Posterior vena cava (tissue), 2 donors: Measurements from ENCODE around the gene PEPD. TPM values are rescaled to one million over a fixed set of nuclear protein-coding genes. Genes with fewer than 3 reads are reported as not detected.

Experiments
- DNase-seq: peaks from one replicate; pipeline ENCODE4 v3.0.0-alpha.2; 2020; ENCODE audit warnings: low spot score
- intact Hi-C, 2 donors: fragments of 100-400 bp; cut with DNase I; formaldehyde crosslinking; loops; one replicate each; pipeline versions ENCODE4 v1.14.1 to v1.14.2; 2022 to 2023
- total RNA-seq, 2 donors: library from RNA; stranded (reverse); fragmentation: NEBNext Ultra II Directional; extraction: Animal tissue kit (Norgen Biotek cat#: 25700); gene quantifications; one replicate each; pipeline ENCODE4 v1.2.1, GENCODE V29; 2021
- donor health status: DM: yes; HTN: yes; CAD: no.
- donor health status: DM: yes; HTN: yes; CAD: no.

PEPD gene
- total RNA-seq, 2 donors from 2014 or later: 63.5 to 70.6 TPM

GRCh38 chr19:33517922-33518321 lies 3.7 kb downstream of the PEPD start:
- DNase-seq: no peak
- intact Hi-C loops: loop anchor here in 1 of 2 donors (5.0 kb wide), 1 partner anchor 1739 kb away; no protein-coding TSS in a partner anchor

DNA sequence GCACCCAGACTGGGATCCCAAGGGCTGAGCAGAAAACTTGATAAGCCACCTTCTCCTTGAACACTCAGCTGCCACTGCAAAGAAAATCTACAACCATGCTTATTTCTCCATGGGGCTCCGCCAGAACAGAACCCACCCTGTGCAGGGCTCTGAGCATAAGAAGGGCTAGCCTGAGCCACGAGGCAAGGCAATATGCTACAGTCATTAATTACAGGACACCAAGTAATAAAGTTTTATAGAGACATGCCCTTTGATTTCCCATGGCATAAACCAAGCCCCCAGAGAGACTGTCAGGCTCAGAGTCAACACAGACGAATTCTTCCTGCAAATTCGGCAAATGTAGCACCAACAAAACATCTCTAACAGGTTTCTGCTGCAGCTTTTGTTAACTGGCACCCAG lies 5.7 kb downstream of the PEPD start:
- DNase-seq: no peak
- intact Hi-C loops: loop anchor here in 1 of 2 donors (5.0 kb wide), 1 partner anchor 1741 kb away; no protein-coding TSS in a partner anchor

DNA sequence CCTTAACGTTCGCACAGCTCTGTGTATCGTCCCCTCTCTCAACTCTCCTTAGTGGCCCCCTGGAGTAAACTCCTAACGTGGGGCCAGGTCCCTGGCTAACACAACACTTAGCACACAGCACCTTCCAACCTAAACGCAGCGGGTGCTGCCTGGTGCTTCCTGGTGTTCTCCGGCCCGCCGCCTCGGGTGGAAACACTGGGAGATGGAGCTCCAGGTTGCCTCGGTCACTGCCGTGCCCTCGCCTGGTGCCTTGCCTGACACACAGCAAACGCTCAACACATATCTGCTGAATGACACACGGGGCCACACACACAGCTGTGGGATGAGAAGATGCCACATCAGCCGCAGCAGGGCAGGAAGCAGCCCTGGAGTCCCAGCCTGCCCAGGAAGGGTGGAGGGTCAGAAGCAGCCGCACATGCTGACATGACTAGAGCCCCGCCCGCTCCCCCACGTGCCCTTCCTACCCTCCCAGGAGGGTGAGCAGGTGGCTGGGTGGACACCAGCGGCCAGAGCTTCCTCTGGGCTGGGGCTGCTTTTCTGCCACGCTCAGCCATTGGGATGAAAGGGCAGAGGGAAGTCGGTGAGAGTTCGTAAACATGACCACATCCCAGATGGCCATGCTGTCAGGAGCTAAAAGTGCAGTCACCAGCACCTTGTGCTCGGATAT lies 6.6 kb downstream of the PEPD start:
- intact Hi-C loops: loop anchor here in 1 of 2 donors (5.0 kb wide), 1 partner anchor 1742 kb away; no protein-coding TSS in a partner anchor
- DNase-seq: peak; percentile 86

- no peak for DNase-seq
- intact Hi-C loops: no loop called here
These were observed 8.2 kb downstream of the PEPD start for GRCh38 chr19:33513424-33513823.

- no peak for DNase-seq
- intact Hi-C loops: no loop called here
These were observed 8.9 kb downstream of the PEPD start for GRCh38 chr19:33512580-33513137.

- DNase-seq: no peak
- intact Hi-C loops: no loop called here
These were observed 9.6 kb downstream of the PEPD start for GRCh38 chr19:33512021-33512420.

DNA sequence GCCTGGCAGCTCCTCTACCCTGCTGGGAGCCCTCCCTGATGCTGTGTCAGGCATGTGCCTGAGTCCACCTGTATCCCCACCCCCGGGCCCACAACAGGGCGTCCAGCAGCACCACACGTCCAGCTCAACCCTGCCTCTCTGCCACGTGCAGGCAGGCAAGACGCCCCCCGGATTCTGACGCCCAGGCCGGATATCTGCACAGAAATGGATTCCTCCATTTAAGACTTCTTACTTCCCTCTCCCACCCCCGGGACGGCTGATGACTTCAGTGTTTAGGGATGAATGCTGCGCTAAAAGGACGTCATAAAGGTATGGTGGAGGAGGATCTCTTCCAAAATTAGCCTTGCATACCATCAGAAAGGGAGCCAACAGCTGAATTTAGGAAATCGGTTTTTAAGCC lies 10.2 kb downstream of the PEPD start:
- intact Hi-C loops: no loop called here
- DNase-seq: no peak

- intact Hi-C loops: no loop called here
- no peak for DNase-seq
These were observed 11.0 kb downstream of the PEPD start for GRCh38 chr19:33510462-33511194.

DNA sequence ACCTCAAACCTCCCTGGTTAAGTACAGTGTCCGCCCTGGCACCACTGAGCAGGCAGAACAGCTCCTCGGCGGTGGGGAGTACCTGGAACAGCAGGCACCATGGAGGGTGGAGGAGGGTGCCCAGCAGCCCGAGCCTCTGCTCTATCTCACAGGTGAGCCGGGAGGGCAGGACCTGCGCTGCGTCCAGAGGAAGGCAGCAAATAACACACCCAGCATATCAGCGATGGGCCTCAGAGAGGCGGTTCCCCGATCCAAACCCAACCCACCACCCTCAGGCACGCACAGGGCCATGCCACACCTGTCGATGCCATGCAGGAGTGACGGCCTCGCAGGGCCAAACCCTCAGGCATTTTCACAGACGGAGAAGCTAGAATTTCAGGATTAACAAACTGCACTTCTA lies 11.8 kb downstream of the PEPD start:
- intact Hi-C loops: no loop called here
- no peak for DNase-seq

DNA sequence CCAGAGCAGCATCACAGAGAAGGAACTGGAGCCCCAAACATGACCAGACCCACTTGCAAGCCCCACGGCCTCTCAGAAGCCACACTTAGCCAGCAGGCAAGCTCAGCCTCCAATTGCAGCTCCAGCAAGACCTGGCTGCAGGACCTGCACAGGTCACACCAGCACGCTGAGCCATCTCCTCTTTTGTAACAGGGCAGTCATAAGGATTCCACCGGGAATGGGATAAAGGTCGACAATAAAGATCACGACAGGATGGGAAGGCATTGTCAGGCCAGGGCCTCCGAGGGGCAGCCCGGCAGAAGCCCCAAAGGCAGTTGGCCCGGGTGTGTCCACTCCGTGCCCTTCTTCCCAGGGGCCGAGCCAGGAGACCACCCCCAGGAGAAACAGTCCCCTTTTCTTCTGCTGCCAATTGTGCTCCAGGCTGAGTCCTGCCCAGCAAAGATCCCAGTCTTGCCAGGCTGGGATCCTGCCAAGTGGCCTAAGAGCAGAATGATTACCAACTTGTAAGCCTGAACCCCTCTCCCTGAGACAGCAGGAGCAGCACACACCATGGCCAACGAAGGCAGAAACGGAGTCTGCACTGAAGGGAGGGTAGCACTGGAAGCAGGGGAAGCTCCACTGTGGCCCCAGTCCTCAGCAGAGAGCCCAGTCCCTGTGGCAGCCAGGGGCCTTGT lies 12.5 kb downstream of the PEPD start:
- intact Hi-C loops: no loop called here
- no peak for DNase-seq

- no peak for DNase-seq
- intact Hi-C loops: no loop called here
These were observed 13.2 kb downstream of the PEPD start for GRCh38 chr19:33508431-33508830.

GRCh38 chr19:33508009-33508408 lies 13.6 kb downstream of the PEPD start:
- intact Hi-C loops: no loop called here
- DNase-seq: no peak

GRCh38 chr19:33507021-33507956 lies 14.3 kb downstream of the PEPD start:
- intact Hi-C loops: no loop called here
- no peak for DNase-seq

DNA sequence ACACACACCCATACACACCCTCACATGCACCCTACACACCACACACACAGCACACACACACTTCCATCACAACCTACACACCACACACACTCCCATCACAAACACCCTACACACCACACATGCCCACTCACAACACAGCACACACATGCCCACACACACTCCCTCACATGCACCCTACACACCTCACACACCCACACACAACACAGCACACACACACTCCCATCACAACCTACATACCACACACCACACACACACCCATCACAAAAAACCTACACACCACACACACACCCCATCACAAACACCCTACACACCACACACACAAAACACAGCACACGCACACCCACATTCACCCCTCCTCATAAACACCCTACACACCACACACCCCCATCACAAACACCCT lies 15.1 kb downstream of the PEPD start:
- no peak for DNase-seq
- intact Hi-C loops: no loop called here

DNA sequence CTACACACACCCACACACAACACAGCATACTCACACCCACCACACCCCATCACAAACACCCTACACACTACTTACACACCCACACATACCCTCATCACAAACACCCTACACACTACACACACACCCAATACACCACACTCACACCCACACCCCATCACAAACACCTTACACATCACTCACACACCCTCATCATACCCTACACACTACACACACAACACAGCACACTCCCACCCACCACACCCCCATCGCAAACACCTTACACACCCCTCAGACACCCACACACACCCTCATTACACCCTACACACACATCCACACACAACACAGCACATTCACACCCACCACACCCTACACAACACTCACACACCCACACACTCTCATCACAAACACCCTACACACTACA lies 15.8 kb downstream of the PEPD start:
- intact Hi-C loops: no loop called here
- no peak for DNase-seq

DNA sequence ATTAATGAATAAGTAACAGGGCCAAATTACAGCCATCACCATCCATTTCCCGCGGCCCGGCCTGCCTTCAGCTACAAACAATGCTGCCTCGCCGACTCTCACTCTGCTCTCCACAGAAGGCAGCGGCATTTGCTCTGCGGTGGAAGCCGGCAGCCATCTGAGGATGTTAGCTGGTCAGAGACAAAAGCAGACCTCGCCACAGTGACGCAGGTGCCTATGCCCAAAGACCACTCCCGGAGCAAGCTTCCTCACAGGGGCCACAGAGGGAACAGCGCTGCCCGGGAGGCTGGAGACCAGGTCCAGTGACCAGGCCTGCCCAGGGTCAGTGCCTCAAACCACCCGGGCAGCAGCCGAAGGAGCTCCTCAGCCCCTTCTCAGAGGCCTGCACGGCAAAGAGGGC lies 16.4 kb downstream of the PEPD start:
- intact Hi-C loops: no loop called here
- DNase-seq: no peak

GRCh38 chr19:33504058-33504444 lies 17.5 kb downstream of the PEPD start:
- intact Hi-C loops: no loop called here
- no peak for DNase-seq

DNA sequence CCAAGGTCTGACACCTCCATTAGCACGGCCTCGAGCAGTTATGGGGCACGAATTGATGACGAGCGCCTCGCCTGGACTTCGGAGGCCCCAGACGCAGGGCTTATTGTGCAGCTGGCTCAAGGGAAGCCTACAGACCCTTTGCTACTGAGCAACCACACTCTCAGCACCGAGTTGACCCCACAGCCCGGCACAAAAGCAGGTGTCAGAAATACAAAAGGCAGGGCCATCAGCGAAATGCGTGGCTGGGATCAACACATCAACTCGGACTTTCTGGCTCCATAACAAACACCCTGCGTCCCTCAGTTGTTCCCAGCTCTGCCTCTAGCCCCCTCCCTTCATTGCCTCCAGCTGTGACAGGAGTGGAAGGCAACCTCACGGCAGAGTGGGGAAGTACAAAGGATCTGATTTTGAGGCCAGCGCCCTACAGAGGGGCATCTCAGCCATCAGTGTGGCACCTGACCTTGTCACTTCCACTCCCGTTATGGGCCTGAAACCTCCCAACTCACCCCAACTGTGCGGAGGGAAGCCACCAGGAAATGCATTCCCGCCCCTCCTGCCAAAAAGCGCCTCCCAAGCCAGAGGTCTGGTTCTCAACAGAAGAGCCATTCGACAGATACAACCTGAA lies 18.0 kb downstream of the PEPD start:
- intact Hi-C loops: no loop called here
- DNase-seq: no peak

- DNase-seq: peak; percentile 38
- intact Hi-C loops: no loop called here
These were observed 18.6 kb downstream of the PEPD start for GRCh38 chr19:33503030-33503429.
